ENCODE measurements around the gene USP3.

- TF ChIP-seq EZH2 (IDR thresholded peaks at IDR 0.05; ENCODE audit: low read length, missing control alignments) (no peak), CTCF (conservative IDR thresholded peaks at IDR 0.05 in 1 of 2, IDR thresholded peaks at IDR 0.05 in 1 of 2; ENCODE audit: low read depth in 1 of 2, low read length in 2 of 2) (no peak)
These were observed 132.2 kb downstream of the USP3 start for GRCh38 chr15:63636518-63637061.
